GM12892 (cell line): Measurements from ENCODE around the gene C3.

Experiments used
- POLR2A ChIP-seq: IDR thresholded peaks from 2 replicates; pipeline ENCODE4 v1.6.1; 2011; ENCODE audit warnings: low read depth, low read length, control low read depth
- POLR2AphosphoS5 ChIP-seq: IDR thresholded peaks from 2 replicates; pipeline ENCODE4 v1.6.1; 2011; ENCODE audit warnings: low read depth, low read length, control low read depth
- TAF1 ChIP-seq: IDR thresholded peaks from 2 replicates; pipeline ENCODE4 v1.6.1; 2011; ENCODE audit warnings: low read depth, mild to moderate bottlenecking, control low read depth, low read length, borderline replicate concordance

DNA sequence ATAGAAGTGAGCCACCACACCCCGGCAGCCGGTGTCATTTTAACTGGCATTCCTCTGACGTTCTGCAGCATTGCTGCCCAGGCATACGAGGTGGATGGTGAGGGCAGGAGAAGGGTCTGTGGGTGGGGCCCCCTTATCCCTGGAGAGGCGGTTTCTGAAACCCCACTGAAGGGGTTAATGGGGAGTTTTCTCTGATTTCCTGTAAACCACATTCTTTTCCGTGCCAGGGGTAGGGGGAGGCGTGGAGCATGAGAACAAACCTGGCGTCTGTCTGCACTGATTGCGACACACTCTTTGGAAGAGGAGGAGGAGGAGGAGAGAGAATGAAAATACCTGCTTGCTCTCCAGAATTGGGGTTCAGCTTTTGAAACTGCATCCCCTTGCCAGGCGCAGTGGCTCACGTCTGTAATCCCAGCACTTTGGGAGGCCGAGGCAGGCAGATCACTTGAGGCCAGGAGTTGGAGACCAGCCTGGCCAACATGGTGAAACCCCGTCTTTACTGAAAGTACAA is 2.7 kb upstream of the C3 start:
- TF ChIP-seq POLR2AphosphoS5: no peak
- no peak for TF ChIP-seq TAF1
- no peak for TF ChIP-seq POLR2A
